HL-60 (cell line): Measurements from ENCODE around the gene WFDC6.

Experiments used
- DNase-seq, 2 experiments: peaks; one replicate each; pipeline ENCODE4 v3.0.0-alpha.2; 2010 to 2020; ENCODE audit warnings: low read depth in 1 of 2, low spot score in 1 of 2
- H3K27ac ChIP-seq: fragments of 250-450 bp; sonication (Bioruptor Pico); replicated peaks from 2 replicates; pipeline ENCODE4 v1.5.1; 2020; ENCODE audit warnings: mild to moderate bottlenecking, moderate library complexity
- H3K27me3 ChIP-seq: fragments of 250-450 bp; sonication (Bioruptor Pico); 2 replicates; pipeline ENCODE4 v1.5.1; 2021; ENCODE audit warnings: mild to moderate bottlenecking, moderate library complexity; ENCODE audit not compliant: insufficient read depth, poor library complexity, severe bottlenecking
- H3K4me3 ChIP-seq: replicated peaks from 2 replicates; pipeline ENCODE4 v1.5.1; 2011; ENCODE audit warnings: mild to moderate bottlenecking, control low read depth, low read length; ENCODE audit not compliant: insufficient read depth
- CTCF ChIP-seq: IDR thresholded peaks from one replicate; pipeline ENCODE4 v1.5.1; 2011; ENCODE audit warnings: low read length, control low read depth, inconsistent platforms; ENCODE audit not compliant: insufficient read depth
- GABPA ChIP-seq: IDR thresholded peaks from 2 replicates; pipeline ENCODE4 v1.6.1; 2012; ENCODE audit warnings: low read depth
- POLR2AphosphoS5 ChIP-seq: IDR thresholded peaks from 2 replicates; pipeline ENCODE4 v1.6.1; 2012; ENCODE audit warnings: low read depth
- REST ChIP-seq: IDR thresholded peaks from 2 replicates; pipeline ENCODE4 v1.6.1; 2012; ENCODE audit warnings: low read depth; ENCODE audit not compliant: insufficient replicate concordance
- SPI1 ChIP-seq: IDR thresholded peaks from 2 replicates; pipeline ENCODE4 v1.6.1; 2012; ENCODE audit warnings: low read depth, mild to moderate bottlenecking, borderline replicate concordance

Gene WFDC6

GRCh38 chr20:45510242-45510862 lies 28.9 kb downstream of the WFDC6 start:
- no peak overlapping the region for H3K27ac ChIP-seq
- DNase-seq: no peak
- no peak overlapping the region for H3K4me3 ChIP-seq
- no peaks in the 10 kb centered on the region for H3K27me3 ChIP-seq
- TF ChIP-seq REST (no peak), GABPA (no peak), POLR2AphosphoS5 (no peak), SPI1 (no peak), CTCF (no peak)

- DNase-seq: no peak
- no peak for TF ChIP-seq CTCF
- TF ChIP-seq POLR2AphosphoS5: no peak
- TF ChIP-seq SPI1: no peak
- Histone ChIP-seq H3K27me3 (no peaks in the 10 kb centered on the region), H3K4me3 (no peak overlapping the region), H3K27ac (no peak overlapping the region)
Observed at GRCh38 chr20:45509091-45509490, 30.2 kb downstream of the WFDC6 start.

GRCh38 chr20:45508068-45508886 lies 31.0 kb downstream of the WFDC6 start:
- no peak for DNase-seq
- Histone ChIP-seq H3K27me3 (no peaks in the 10 kb centered on the region), H3K4me3 (no peak overlapping the region), H3K27ac (no peak overlapping the region)
- TF ChIP-seq CTCF (no peak), REST (no peak), SPI1 (no peak), GABPA (no peak), POLR2AphosphoS5 (no peak)
